H9 (cell line): ENCODE data around the gene NPTX2. TPM values are rescaled to one million over a fixed set of nuclear protein-coding genes. Genes with fewer than 3 reads are reported as not detected.

Source experiments
- DNase-seq: peaks from one replicate; pipeline ENCODE4 v3.0.0-alpha.2; 2017
- H2AFZ ChIP-seq: one replicate; pipeline ENCODE4 v1.6.1; 2013; ENCODE audit warnings: mild to moderate bottlenecking, low read length, control low read depth, moderate library complexity
- H2AK5ac ChIP-seq: 2 replicates; pipeline ENCODE4 v1.6.1; 2013; ENCODE audit warnings: low read length, control low read depth, mixed read lengths; ENCODE audit not compliant: insufficient read length
- H2BK120ac ChIP-seq: one replicate; pipeline ENCODE4 v1.6.1; 2013; ENCODE audit warnings: low read depth, mild to moderate bottlenecking, low read length, control low read depth, inconsistent platforms; ENCODE audit not compliant: poor library complexity, severe bottlenecking
- H2BK12ac ChIP-seq: 2 replicates; pipeline ENCODE4 v1.6.1; 2013; ENCODE audit warnings: low read length, control low read depth, mixed read lengths, low read depth; ENCODE audit not compliant: insufficient read length
- H2BK15ac ChIP-seq: 2 replicates; pipeline ENCODE4 v1.6.1; 2013; ENCODE audit warnings: low read depth, low read length, control low read depth
- H2BK20ac ChIP-seq: one replicate; pipeline ENCODE4 v1.6.1; 2013; ENCODE audit warnings: low read depth, mild to moderate bottlenecking, low read length, control low read depth, inconsistent platforms; ENCODE audit not compliant: poor library complexity, severe bottlenecking
- H2BK5ac ChIP-seq: 2 replicates; pipeline ENCODE4 v1.6.1; 2013; ENCODE audit warnings: low read length, control low read depth, mixed read lengths; ENCODE audit not compliant: insufficient read length
- H3K14ac ChIP-seq: 2 replicates; pipeline ENCODE4 v1.6.1; 2013; ENCODE audit warnings: low read length, control low read depth; ENCODE audit not compliant: insufficient read depth
- H3K18ac ChIP-seq: 2 replicates; pipeline ENCODE4 v1.6.1; 2013; ENCODE audit warnings: low read depth, mild to moderate bottlenecking, mixed read lengths, low read length, control low read depth; ENCODE audit not compliant: insufficient read length
- H3K23ac ChIP-seq: 2 replicates; pipeline ENCODE4 v1.6.1; 2013; ENCODE audit warnings: low read length, control low read depth, mixed read lengths, low read depth; ENCODE audit not compliant: insufficient read length
- H3K23me2 ChIP-seq: 2 replicates; pipeline ENCODE4 v1.6.1; 2013; ENCODE audit warnings: low read depth, mild to moderate bottlenecking, mixed read lengths, low read length, control low read depth; ENCODE audit not compliant: insufficient read length, poor library complexity, severe bottlenecking
- H3K27ac ChIP-seq: 2 replicates; pipeline ENCODE4 v1.5.1; 2013; ENCODE audit warnings: low read length, control low read depth, mixed read lengths, low read depth; ENCODE audit not compliant: insufficient read length
- H3K27me3 ChIP-seq: 2 replicates; pipeline ENCODE4 v1.6.1; 2013; ENCODE audit warnings: low read length, control low read depth, inconsistent platforms; ENCODE audit not compliant: insufficient read depth
- H3K4ac ChIP-seq: 2 replicates; pipeline ENCODE4 v1.6.1; 2013; ENCODE audit warnings: low read depth, mild to moderate bottlenecking, control low read depth, inconsistent platforms, low read length, moderate library complexity
- H3K4me1 ChIP-seq: 2 replicates; pipeline ENCODE4 v1.6.1; 2013; ENCODE audit warnings: low read length, control low read depth, inconsistent platforms; ENCODE audit not compliant: insufficient read depth
- H3K4me2 ChIP-seq: 2 replicates; pipeline ENCODE4 v1.6.1; 2013; ENCODE audit warnings: low read length, control low read depth, mixed read lengths; ENCODE audit not compliant: insufficient read length, insufficient read depth
- H3K56ac ChIP-seq: 2 replicates; pipeline ENCODE4 v1.6.1; 2013; ENCODE audit warnings: low read depth, mild to moderate bottlenecking, mixed read lengths, low read length, control low read depth; ENCODE audit not compliant: insufficient read length
- H3K79me1 ChIP-seq: 2 replicates; pipeline ENCODE4 v1.6.1; 2013; ENCODE audit warnings: low read depth, mild to moderate bottlenecking, moderate library complexity, low read length, control low read depth, inconsistent platforms; ENCODE audit not compliant: insufficient read depth, poor library complexity, severe bottlenecking
- H3K79me2 ChIP-seq: 2 replicates; pipeline ENCODE4 v1.6.1; 2013; ENCODE audit warnings: low read length, control low read depth, inconsistent platforms; ENCODE audit not compliant: insufficient read depth
- H3K9ac ChIP-seq: 2 replicates; pipeline ENCODE4 v1.6.1; 2013; ENCODE audit warnings: low read length, control low read depth, mixed read lengths; ENCODE audit not compliant: insufficient read length; ENCODE audit errors: extremely low read depth
- H3K9me3 ChIP-seq: one replicate; pipeline ENCODE4 v1.6.1; 2013; ENCODE audit warnings: low read depth, low read length, inconsistent platforms; ENCODE audit not compliant: control insufficient read depth
- H3T11ph ChIP-seq: one replicate; pipeline ENCODE4 v1.6.1; 2013; ENCODE audit warnings: mild to moderate bottlenecking, low read length, control low read depth, inconsistent platforms
- H4K20me1 ChIP-seq: one replicate; pipeline ENCODE4 v1.6.1; 2013; ENCODE audit not compliant: control insufficient read depth, insufficient read length, insufficient read depth
- H4K5ac ChIP-seq: 2 replicates; pipeline ENCODE4 v1.6.1; 2013; ENCODE audit warnings: low read depth, mild to moderate bottlenecking, mixed read lengths, low read length, control low read depth; ENCODE audit not compliant: insufficient read length
- H4K8ac ChIP-seq: replicated peaks from 2 replicates; pipeline ENCODE4 v1.6.1; 2013; ENCODE audit warnings: low read length, control low read depth, mixed read lengths, low read depth; ENCODE audit not compliant: insufficient read length
- H4K91ac ChIP-seq: 2 replicates; pipeline ENCODE4 v1.6.1; 2013; ENCODE audit warnings: low read depth, mild to moderate bottlenecking, moderate library complexity, mixed read lengths, low read length, control low read depth; ENCODE audit not compliant: insufficient read length
- H3K27ac Mint-ChIP-seq, 3 experiments: 2 replicates in 2 of 3; 3 replicates in 1 of 3; pipeline ENCODE4 v1.8.0; 2020 to 2021; ENCODE audit warnings: mixed read lengths in 3 of 3, mild to moderate bottlenecking in 1 of 3, moderate library complexity in 1 of 3
- H3K27me3 Mint-ChIP-seq: 2 replicates; pipeline ENCODE4 v1.8.0; 2021; ENCODE audit warnings: low read depth, mild to moderate bottlenecking, moderate library complexity, mixed read lengths
- H3K36me3 Mint-ChIP-seq, 3 experiments: 2 replicates in 2 of 3; 3 replicates in 1 of 3; pipeline ENCODE4 v1.8.0; 2020 to 2021; ENCODE audit warnings: low read depth in 3 of 3, mixed read lengths in 3 of 3; ENCODE audit not compliant: insufficient read depth in 1 of 3
- H3K4me1 Mint-ChIP-seq, 2 experiments: 2 replicates each; pipeline ENCODE4 v1.8.0; 2020; ENCODE audit warnings: mixed read lengths in 2 of 2
- H3K4me3 Mint-ChIP-seq, 2 experiments: 2 replicates in 1 of 2; 3 replicates in 1 of 2; pipeline ENCODE4 v1.8.0; 2020 to 2021; ENCODE audit warnings: mild to moderate bottlenecking in 2 of 2, mixed read lengths in 2 of 2, moderate library complexity in 1 of 2
- H3K9me3 Mint-ChIP-seq, 2 experiments: 2 replicates in 1 of 2; 3 replicates in 1 of 2; pipeline ENCODE4 v1.8.0; 2020; ENCODE audit warnings: mild to moderate bottlenecking in 2 of 2, mixed read lengths in 2 of 2, moderate library complexity in 1 of 2
- CTCF ChIP-seq: fragments of 200-600 bp; sonication (generic); conservative IDR thresholded peaks from 3 replicates; pipeline ENCODE4 v1.8.0; 2021; ENCODE audit warnings: antibody characterized with exemption, mild to moderate bottlenecking
- WGBS: extraction: QIAGEN DNeasy Blood & Tissue Kit; methylation state at CpG from one replicate; pipeline ENCODE4 v1.1.7; 2013; ENCODE audit warnings: missing lambda C conversion rate, low lambda C conversion rate, mixed read lengths; ENCODE audit not compliant: insufficient read length; ENCODE audit errors: extremely low coverage; 5-methylcytosine and 5-hydroxymethylcytosine counted together
- total RNA-seq: library from RNA; stranded (reverse); gene quantifications from 2 replicates; pipeline ENCODE4 v1.2.1, GENCODE V29; 2021

NPTX2 gene
- total RNA-seq, 1 experiment from 2014 or later, result 8.4 TPM

GRCh38 chr7:98598846-98599615 is 18.1 kb upstream of the NPTX2 start:
- Histone ChIP-seq H2BK12ac (no peak overlapping the region), H3K9ac (no peak overlapping the region), H4K20me1 (no peaks in the 10 kb centered on the region), H4K8ac (no peak overlapping the region), H3K56ac (no peak overlapping the region), H3K79me1 (no peaks in the 10 kb centered on the region), H2AFZ (no peak overlapping the region), H2BK120ac (no peak overlapping the region), H3K4ac (no peak overlapping the region), H2BK5ac (no peak overlapping the region), H3K27ac (no peak overlapping the region), H3T11ph (no peak overlapping the region), H3K23me2 (no peaks in the 10 kb centered on the region), H3K27me3 (no peaks in the 10 kb centered on the region), H3K18ac (no peak overlapping the region), H3K79me2 (no peaks in the 10 kb centered on the region), H2BK20ac (no peak overlapping the region), H4K91ac (no peak overlapping the region), H3K23ac (no peak overlapping the region), H3K9me3 (no peaks in the 10 kb centered on the region), H3K14ac (no peak overlapping the region), H4K5ac (no peak overlapping the region), H3K4me1 (no peaks in the 10 kb centered on the region), H3K4me2 (no peak overlapping the region), H2BK15ac (no peak overlapping the region), H2AK5ac (no peak overlapping the region)
- Mint-ChIP-seq H3K4me1 (peaks cover 0 to 7% of the 10 kb centered on the region in 2 experiments; a peak in 2 of 4 replicates), H3K27me3 (peaks cover 5% of the 10 kb centered on the region), H3K9me3 (no peaks in the 10 kb centered on the region), H3K36me3 (no peaks in the 10 kb centered on the region), H3K4me3 (no peak overlapping the region), H3K27ac (no peak overlapping the region)
- no CpG with 5 or more reads among the region's 6 CpGs for WGBS
- no peak for DNase-seq
- no peak for TF ChIP-seq CTCF
